Skin epidermis (tissue), 12 donors: ENCODE results near the gene SLC25A51.

Experiments used
- H3K27ac ChIP-seq, 21 experiments: fragments of 200-600 bp; sonication (generic) in 11 of 21; one replicate each; pipeline ENCODE4 v1.5.0; 2020; ENCODE audit warnings: mild to moderate bottlenecking in 3 of 21, inconsistent platforms in 2 of 21, moderate library complexity in 2 of 21
- H3K4me3 ChIP-seq, 7 experiments: fragments of 200-600 bp; sonication (generic) in 2 of 7; one replicate each; pipeline ENCODE4 v1.5.0; 2020; ENCODE audit warnings: inconsistent platforms in 2 of 7, mild to moderate bottlenecking in 2 of 7, moderate library complexity in 1 of 7

The SLC25A51 gene

DNA sequence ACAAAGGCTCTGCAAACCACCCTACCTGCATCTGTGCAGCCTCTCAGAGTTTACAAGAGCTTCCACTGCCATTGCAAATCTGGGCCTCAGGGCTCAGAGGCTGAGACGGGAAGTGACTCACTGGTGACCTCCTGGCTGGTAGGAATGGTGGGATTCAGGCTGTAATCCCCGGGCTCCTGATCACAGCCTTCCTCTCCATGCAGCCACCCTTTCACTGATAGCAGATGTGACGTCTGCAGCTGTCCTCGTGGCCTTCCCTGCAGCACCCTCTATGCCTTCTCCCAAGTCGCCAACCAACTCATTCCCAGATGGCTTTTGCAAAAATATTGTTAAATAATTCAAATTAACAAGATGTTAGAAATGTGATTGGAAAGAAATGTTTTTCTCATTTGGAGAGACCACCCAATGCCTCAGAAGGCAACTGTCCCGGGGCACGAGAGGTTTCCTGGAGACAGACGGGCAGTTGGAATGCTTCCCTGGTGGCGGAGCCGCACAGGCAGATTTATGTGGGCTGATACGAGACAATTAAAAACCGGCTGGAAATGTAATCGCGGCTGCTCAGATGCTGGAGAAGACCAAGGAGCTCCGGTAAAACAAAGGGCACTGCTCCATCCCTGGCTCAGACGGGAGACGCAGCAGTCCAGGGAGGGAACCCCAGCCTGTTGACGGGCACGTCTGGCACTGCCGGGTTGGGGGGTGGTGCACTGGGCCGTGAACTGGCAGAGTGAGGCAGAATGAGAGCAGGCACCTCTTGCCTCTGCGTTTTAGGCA is 34.4 kb upstream of the SLC25A51 start:
- H3K27ac ChIP-seq: peak overlapping the region in 14 of 21 experiments; percentile 28 to 79 (median 60)
- no peak overlapping the region for H3K4me3 ChIP-seq

DNA sequence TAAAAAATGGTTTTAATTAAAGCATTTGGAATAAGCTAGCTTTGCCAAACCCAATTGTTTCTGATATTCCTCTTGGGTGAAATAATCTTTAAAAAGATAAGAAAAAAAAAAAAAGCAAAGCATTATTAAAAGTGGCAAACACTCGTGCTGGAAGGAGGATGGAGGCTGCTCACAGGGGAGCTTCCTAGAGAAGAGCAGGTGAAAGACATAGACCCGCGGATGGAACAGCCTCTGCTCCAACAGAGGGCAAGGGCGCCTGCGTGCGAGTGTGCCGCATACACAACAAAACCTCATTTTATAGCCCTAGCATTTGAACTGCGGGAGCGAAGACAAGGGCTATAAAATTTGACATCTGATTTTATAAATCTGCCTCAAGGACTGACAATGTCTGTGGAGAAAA is 33.4 kb upstream of the SLC25A51 start:
- H3K27ac ChIP-seq: peak overlapping the region in 13 of 21 experiments; percentile 9 to 79 (median 60)
- H3K4me3 ChIP-seq: no peak overlapping the region

DNA sequence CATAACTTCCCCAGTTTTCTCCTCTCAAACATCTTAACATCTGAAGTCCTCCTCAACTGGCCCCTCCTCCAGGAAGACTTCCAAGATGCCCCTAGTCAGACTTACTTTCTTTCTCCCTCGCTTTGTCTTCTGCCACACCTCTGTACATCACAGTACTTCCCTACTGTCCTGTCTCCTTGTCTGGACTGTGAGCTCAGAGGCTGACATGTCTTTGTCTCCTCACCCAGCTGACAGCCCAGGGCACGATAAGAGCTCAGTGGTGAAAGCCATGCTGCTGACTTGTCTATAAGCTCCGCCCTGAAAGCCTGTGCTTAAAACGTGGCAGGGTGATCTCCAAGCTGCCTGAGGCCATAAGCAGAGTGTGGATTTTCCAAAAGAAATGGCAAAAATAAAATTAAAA is 33.0 kb upstream of the SLC25A51 start:
- Histone ChIP-seq H3K4me3 (no peak overlapping the region), H3K27ac (peak overlapping the region in 8 of 21 experiments; percentile 33 to 79 (median 64))

DNA sequence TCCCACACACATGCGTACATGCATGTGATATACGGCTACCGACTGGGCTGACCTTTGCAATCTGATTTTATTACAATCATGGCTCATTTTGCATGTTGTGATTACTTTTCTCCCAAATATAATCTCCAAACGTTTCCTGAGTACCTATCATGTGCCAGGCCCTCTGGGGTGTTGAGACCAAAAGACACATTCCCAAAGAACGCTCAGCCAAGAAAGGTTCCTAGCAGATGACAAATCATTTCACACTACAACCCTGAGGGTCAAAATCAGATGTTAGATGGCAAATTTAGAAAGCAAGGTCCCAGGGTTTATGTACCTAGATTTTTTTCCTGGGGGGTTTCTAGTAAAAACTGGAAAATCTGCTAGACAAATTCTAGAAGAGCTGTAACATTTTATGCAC is 32.4 kb upstream of the SLC25A51 start:
- Histone ChIP-seq H3K4me3 (no peak overlapping the region), H3K27ac (peak overlapping the region in 2 of 21 experiments; percentile 64 to 79)

DNA sequence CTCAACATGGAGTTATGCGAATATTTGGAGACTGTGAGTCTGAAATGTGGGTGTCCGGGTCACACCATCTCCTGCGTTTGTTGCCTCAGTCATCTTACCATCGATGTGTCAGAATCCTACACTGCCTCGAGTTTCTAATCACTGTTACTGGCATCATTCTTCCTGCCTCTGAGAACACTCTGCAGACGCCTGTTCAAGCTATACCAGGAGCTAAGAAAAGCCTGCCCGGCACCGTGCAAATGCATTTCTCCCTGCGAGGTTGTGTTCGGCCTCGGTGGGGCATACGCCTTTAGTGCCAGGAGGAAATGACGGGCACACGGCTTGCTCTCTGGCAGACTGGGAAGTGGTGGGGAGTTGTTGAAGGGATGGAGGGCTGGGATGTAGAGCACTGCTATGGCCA is 31.2 kb upstream of the SLC25A51 start:
- Histone ChIP-seq H3K4me3 (no peak overlapping the region), H3K27ac (peak overlapping the region in 1 of 21 experiments; percentile 23)

DNA sequence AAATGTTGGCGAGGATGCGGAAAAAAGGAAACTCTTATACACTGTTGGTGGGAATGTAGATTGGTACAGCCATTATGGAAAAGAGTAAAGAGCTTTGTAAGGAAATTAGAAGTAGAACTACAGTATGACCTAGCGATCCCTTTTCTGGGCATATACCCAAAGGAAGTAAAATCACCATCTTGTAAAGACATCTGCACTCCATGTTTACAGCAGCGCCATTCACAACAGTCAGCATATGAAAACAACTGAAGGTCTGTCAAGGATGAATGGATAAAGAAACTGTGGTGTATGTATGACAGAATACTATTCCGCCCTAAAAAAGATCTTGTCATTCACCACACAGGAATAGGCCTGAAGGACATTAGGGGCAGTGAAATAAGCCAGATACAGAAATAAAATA is 27.7 kb upstream of the SLC25A51 start:
- H3K4me3 ChIP-seq: no peak overlapping the region
- H3K27ac ChIP-seq: no peak overlapping the region

DNA sequence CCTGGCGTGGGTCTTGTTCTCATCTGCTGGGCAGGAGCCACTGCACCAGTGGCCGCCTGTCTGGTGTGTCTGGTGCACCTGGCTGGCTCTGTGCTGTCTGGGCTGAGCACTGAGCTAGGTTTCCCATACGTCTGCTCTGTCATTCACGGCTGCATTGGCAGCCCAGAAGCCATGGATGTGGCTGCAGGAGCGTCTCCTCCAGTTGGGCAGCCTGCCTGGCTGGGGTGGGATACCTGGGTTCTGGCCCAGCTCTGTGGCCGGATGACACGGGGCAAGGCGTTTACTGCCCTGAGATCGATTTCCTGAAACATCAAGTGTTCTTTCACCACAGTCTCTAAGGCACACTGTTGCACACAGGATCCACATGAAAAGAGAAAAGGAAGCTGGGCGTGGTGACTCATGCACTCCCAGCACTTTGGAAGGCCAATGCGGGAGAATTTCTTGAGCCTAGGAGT is 25.5 kb upstream of the SLC25A51 start:
- Histone ChIP-seq H3K4me3 (no peak overlapping the region), H3K27ac (peak overlapping the region in 1 of 21 experiments; percentile 27)

DNA sequence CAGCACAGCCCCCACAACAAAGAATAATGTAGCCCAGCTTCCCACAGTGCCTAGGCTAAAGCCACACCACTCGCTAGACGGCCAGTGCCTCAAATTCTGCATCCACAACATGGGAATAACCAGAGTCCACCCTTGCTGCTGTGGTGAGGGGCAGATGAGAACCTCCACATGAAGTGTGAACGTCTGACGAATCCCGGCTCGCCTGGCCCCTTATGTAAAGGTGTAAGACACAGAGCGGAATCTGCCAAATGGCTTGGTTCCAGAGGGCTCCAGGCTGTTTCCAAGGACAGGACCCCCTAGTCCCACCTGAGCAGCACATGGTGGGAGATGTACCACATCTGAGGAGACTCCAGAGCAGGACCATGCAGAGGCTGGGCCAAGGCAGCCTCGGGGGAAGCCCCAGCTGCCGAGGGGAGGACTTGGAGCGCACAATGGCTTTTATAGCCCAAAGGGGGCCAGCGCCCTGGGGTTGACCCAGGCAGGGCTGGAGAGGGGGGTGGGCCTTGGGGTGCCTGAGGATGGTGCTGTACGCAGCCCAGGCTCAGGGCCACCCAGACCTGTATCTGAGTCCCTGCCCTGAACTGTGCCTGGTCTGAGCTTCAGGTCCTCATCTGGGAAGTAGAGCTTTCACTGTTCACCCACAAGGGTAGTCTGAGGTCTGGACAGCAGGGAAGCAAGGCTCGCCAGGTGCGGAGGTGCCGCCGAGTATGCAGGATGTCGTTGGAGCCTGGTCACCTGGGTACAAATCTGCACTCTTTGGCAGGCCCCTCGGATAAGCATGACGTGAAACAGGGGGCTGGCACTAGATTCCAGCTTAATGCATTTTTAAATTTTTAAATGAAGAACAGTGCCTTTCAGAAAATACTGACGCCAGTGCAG is 24.9 kb upstream of the SLC25A51 start:
- H3K27ac ChIP-seq: peak overlapping the region in 2 of 21 experiments; percentile 3 to 27
- H3K4me3 ChIP-seq: no peak overlapping the region

DNA sequence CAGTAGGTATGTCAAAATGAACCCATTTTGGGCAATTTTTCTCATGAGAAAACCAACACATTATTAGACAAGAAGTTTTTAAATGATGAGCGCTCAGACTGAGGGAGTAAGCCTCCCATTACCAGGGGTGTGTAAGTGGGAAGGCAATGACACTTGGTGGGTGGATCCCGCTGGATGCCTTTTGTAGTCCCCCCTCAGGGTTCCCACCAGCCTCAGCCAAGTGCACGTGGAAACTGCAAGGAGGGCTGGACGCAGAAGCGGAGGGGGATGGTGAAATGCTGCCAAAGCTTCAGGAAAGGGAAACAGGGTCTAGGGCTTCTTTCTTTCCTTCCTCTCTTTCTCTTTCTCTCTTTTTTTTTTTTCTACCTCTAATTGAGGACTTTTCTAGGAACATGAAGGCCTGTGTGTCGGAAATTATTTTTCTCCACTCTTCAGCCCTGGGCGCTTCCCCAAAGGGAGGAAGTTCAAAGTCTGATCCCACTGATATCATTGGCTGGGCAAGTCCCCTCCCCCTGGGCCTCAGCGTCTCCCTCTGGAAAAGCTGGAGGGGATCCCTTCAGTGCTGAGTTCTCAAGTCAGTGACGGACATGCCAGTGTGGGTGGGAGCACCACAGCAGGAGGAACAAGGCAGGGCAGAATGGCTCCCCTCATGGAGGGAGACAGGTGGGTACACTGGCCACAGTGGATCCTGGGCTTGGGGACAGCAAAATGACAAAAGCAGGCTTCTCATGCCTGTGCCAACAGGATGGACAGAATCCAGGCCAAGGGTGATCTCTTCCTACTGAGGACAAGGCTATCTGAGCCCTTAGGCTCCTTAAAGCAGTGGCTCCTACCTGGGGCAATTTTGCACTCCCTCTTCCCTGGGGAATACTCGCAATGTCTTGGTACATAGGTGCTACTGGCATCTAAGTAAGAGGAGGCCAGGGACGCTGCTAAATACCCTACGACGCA is 23.9 kb upstream of the SLC25A51 start:
- no peak overlapping the region for H3K4me3 ChIP-seq
- H3K27ac ChIP-seq: no peak overlapping the region

DNA sequence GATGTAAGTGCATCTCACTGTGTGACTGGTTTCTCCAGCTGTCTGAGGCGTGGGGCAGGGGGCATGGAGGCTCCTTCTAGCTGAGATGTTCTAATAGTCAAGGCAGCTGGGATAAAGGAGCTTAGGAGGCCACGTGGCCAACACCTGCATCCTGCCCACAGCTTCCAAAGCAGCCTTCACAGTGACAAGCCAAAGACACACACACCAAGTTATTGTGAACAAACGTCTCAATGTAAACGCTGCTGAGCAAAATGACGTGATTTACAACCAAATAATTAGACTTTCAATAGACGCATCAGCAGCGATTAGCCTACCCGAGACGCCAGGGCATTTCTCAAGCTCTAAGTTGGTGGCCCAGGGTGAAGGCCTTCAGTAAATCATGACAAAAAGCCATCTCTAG is 23.2 kb upstream of the SLC25A51 start:
- H3K27ac ChIP-seq: no peak overlapping the region
- no peak overlapping the region for H3K4me3 ChIP-seq

DNA sequence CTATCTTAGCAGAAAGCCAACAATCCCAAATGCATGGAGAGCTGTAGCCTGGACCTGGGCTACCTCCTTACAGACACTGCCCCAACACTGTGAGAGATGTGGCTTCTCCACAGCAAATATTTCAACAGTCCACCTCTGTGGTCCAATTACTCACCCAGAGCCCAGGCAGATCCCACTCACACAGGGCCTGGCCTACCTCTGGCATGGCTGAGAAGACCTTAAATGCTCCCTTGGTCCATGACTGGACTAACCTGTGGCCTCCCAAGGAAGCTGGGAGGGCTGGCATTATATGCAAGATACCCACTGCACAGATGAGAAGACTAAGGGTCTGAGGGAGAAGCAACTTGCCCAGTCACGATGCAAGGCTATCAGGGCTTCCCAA is 22.8 kb upstream of the SLC25A51 start:
- no peak overlapping the region for H3K27ac ChIP-seq
- no peak overlapping the region for H3K4me3 ChIP-seq

DNA sequence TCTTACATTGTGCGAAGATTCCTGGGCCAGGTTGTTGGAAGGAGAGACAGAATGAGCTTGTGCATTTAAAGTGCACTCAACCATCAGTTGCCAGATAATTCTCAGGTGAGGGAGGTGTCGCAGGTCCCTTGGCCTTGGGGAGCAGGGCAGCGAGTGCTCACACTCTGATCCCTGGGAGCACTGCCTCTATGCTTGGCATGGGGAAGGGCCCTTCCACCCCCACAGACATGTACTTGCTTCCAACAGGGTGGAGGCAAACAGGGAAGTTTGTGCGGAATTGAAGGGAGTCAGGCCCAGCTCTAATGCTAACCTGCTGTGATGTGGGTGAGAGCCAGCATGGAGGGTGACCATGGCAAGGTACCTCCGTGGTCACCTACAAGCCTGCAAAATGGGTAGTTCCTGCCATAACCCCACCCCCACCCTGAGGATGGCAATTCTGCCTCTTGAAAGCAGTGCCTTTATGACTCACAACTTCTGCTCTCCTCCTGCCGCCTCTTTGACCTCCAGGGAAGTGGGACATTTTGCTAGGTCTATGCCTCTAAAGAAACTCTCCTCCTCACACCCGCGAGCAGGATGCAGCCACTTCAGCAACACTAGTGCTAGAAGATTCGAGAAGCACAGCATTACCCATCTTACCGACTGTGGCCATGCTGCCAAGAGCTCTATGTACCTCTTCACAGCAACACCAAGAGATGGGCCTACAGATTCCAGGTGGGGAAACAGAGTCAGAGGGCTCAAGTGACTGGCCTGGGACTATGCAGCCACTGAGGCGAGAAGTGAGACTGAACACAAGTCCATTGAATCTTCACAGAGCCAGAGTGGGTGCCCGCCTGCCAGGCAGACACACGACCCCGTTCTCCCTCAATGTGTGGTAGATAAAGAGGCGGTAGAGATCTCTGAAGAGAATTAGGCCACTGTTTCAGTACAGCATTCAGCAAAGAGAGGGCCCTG is 22.1 kb upstream of the SLC25A51 start:
- no peak overlapping the region for H3K27ac ChIP-seq
- H3K4me3 ChIP-seq: no peak overlapping the region

DNA sequence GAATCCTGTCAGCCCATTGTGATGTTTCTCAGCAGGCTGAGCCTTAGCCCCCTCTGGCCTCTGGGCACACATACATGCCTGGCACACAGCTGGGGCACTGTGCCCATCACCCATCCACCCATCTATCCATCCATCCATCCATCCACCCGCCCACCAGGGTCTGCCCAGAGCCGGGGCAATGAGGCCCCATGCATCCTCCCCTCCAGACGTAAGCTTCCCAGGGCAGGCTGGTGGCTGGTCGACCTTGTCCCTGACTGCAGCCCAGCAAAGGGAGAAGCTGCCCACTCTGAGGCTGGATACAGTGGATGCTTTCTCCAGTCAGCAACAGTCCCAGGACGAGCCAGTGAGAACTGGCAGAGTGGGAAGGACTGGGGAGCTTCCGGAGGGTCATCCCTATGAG is 21.1 kb upstream of the SLC25A51 start:
- H3K27ac ChIP-seq: peak overlapping the region in 1 of 21 experiments; percentile 7
- H3K4me3 ChIP-seq: no peak overlapping the region

DNA sequence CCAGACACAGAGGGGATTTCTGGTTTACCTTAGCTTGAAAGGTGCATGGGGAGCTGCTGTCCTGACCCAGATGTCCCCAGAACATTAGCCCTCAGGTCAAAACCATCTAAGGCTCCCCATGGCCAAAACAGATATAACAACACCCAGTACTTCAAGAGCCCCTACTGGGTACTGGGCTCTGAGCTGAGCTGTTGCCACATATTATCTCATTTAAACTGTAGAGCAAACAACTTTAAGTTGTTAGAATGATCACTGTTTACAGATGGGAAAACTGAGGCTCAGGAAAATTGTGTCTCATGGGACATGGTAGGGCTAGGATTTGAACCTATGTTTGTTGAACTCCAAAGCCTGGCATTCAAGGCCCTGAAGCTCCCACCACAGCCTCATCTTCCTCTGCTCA is 20.6 kb upstream of the SLC25A51 start:
- H3K27ac ChIP-seq: no peak overlapping the region
- H3K4me3 ChIP-seq: no peak overlapping the region

DNA sequence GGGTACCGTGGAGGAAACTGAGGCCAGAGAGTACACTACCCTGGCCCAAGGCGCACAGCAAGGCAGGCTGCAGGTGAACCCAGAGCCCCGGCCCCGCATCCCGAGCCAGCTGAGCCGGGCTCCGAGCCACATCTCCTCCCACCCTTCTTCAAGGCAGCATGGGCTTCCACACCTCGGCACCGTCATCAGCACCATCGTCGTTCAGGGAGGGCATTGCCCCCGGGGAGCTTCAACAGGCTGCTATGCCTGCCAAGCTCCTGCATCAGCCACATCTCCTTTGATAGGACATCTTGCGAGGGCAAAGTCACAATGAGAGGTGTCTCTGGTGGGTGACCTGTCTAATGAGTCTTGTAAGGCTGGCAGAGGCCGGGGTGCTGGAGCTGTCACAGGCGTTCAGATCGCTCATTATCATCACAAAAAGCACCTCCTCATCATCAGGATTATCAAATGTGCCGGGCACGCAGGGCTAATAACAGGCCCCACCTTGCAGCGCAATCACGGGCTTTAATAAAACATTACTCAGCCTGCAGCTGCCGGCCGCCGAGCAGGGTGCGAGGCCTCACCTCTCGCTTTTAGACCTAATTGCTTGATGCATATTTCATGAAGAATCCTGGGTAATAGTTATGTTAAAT is 20.0 kb upstream of the SLC25A51 start:
- Histone ChIP-seq H3K4me3 (no peak overlapping the region), H3K27ac (no peak overlapping the region)

DNA sequence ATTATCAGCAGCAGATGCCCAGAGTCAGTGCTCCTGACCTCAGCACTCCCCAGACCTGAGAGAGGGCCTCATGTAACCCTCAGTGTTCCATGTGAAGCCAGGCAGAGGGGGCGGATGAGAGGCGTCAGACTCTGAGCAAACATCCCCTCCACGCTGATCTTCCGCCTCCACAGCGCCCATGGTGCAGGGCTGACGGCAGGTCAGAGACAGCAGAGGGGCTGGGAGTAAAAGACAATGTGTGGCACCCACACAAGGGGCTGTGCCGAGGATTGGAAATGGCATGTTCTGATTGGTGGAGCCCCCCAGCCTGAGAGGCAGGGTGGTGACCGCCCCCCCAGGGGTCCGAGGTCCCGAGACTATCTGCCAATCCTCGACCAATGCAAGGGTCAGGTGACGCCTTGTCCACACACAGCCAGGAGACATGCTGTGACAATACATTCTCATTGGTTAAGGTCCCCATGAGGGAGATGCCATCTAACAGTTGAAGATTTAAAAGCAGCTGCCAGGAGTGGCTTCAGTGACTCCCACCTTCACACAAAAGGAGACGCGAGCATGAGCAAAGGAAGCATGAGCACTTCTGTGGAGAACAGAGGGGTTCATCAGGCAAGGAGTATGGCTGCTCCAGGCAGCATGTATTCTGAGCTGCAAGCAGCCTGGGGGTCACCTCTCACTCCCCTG is 19.3 kb upstream of the SLC25A51 start:
- Histone ChIP-seq H3K4me3 (no peak overlapping the region), H3K27ac (no peak overlapping the region)

DNA sequence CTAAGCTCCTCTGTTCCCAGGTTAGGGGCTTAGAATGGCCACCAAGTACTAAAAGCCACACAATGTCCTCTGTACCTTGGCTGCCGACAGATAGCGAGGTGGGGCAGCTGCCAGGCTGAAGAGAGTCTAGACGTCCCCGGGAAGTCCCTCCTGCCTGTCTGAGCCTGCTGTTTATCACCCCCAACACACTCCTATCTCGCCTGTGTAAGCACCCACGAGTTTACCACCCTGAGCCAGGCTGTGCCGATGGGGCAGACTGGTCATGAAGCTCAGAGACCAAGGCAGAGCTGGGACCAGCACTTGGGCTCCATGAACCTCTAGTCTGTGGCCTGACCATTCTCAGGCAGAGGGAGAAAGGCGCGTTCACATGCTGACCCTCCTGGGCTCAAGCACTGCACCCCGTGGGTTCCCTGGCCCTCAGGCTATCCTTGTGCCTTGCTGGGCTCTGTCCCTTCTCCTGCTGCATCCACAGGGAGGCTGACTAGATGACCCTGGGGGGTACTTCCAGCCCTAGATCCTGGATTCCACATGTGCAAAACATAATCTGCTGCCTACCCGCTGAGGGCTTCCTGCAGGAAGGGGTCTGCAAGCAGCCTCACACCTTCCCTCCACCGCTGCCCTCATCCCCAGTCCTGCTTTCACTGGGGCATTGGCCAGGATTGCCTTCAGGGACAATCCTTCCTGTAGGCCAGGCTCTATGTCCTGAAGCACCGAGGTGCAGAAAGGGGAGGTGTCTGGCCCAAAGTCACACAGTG is 18.6 kb upstream of the SLC25A51 start:
- Histone ChIP-seq H3K27ac (peak overlapping the region in 5 of 21 experiments; percentile 14 to 59 (median 19)), H3K4me3 (no peak overlapping the region)
